HepG2 (cell line): ENCODE measurements around the gene BSN. TPM values are rescaled to one million over a fixed set of nuclear protein-coding genes. Genes with fewer than 3 reads are reported as not detected.

Experiments used
- ATAC-seq: fragments of 200-7000 bp; cut with Tn5 transposase; 3 replicates; pipeline ENCODE4 v1.9.1; 2020; ENCODE audit warnings: mild to moderate bottlenecking, moderate library complexity
- BruUV-seq: library from RNA; stranded (reverse); fragments of 400-500 nt; replicated peaks from 2 replicates; lab custom pipeline; 2021; lab: Mats Ljungman, UMichigan
- CTCF ChIA-PET: fragments of 300-600 bp; formaldehyde crosslinking; extraction: SDS; loops from one replicate; lab custom pipeline; 2021; ENCODE audit warnings: low total read pairs, inconsistent platforms, low intra/inter-chr PET ratio; lab: Yijun Ruan, JAX
- POLR2A ChIA-PET: fragments of 350-600 bp; sonication (Branson Sonifier 250); formaldehyde crosslinking; loops from one replicate; lab custom pipeline; 2020; ENCODE audit warnings: antibody characterized with exemption, inconsistent platforms; lab: Yijun Ruan, JAX
- DNase-seq: peaks from one replicate; pipeline ENCODE4 v3.0.0-alpha.2; 2015; ENCODE audit warnings: low spot score
- FAIRE-seq: peaks from 3 replicates; lab custom pipeline; 2011; peaks lifted over from hg19 to GRCh38; lab: Jason Lieb, UNC
- H2AFZ ChIP-seq: one replicate; pipeline ENCODE4 v1.6.1; 2011; ENCODE audit warnings: low read length, inconsistent platforms
- H3K27ac ChIP-seq: fragments of 300-600 bp; 3 replicates; pipeline ENCODE4 v1.8.0; 2011; ENCODE audit warnings: mixed run types, mild to moderate bottlenecking, mixed read lengths, low read length, inconsistent platforms; ENCODE audit not compliant: insufficient read depth; ENCODE audit errors: extremely low read length
- H3K27me3 ChIP-seq, 2 experiments: fragments of 200-600 bp in 1 of 2; 2 replicates in 1 of 2; 3 replicates in 1 of 2; pipeline versions ENCODE4 v1.6.0 to v1.8.0; 2011; ENCODE audit warnings: low read length in 2 of 2, mild to moderate bottlenecking in 2 of 2, moderate library complexity in 2 of 2, inconsistent platforms in 1 of 2; ENCODE audit not compliant: insufficient read depth in 2 of 2, control insufficient read depth in 1 of 2
- H3K36me3 ChIP-seq, 2 experiments: fragments of 200-600 bp in 1 of 2; replicated peaks in 1 of 2; 2 replicates in 1 of 2; 3 replicates in 1 of 2; pipeline versions ENCODE4 v1.5.1 to v1.8.0; 2011; ENCODE audit warnings: low read length in 2 of 2, inconsistent platforms in 1 of 2; ENCODE audit not compliant: insufficient read depth in 2 of 2, control insufficient read depth in 1 of 2
- H3K4me1 ChIP-seq: 2 replicates; pipeline ENCODE4 v1.5.1; 2012; ENCODE audit warnings: low read length, inconsistent platforms; ENCODE audit not compliant: insufficient read depth
- H3K4me2 ChIP-seq: 2 replicates; pipeline ENCODE4 v1.6.0; 2011; ENCODE audit warnings: low read depth, low read length, inconsistent platforms
- H3K4me3 ChIP-seq, 3 experiments: fragments of 200-600 bp in 1 of 3; sonication (generic), shearing (Covaris generic) in 1 of 3; replicated peaks in 1 of 3; 2 replicates each; pipeline ENCODE4 v1.5.1; 2011 to 2016; ENCODE audit warnings: low read length in 3 of 3, inconsistent platforms in 2 of 3, low read depth in 2 of 3, mild to moderate bottlenecking in 2 of 3, control low read depth in 1 of 3, mixed read lengths in 1 of 3; ENCODE audit not compliant: insufficient read depth in 1 of 3
- H3K79me2 ChIP-seq: one replicate; pipeline ENCODE4 v1.6.1; 2011; ENCODE audit warnings: low read length, inconsistent platforms; ENCODE audit not compliant: insufficient read depth
- H3K9ac ChIP-seq: 2 replicates; pipeline ENCODE4 v1.6.0; 2011; ENCODE audit warnings: mild to moderate bottlenecking, low read depth, low read length, inconsistent platforms; ENCODE audit not compliant: insufficient read depth
- H3K9me3 ChIP-seq: 2 replicates; pipeline ENCODE4 v1.5.1; 2012; ENCODE audit warnings: mild to moderate bottlenecking, low read length
- H4K20me1 ChIP-seq: 2 replicates; pipeline ENCODE4 v1.6.0; 2011; ENCODE audit warnings: inconsistent platforms, mild to moderate bottlenecking, low read length, moderate library complexity; ENCODE audit not compliant: insufficient read depth
- AKAP8 ChIP-seq: sonication (generic); formaldehyde crosslinking; IDR thresholded peaks from 2 replicates; pipeline ENCODE4 v1.5.1; 2020; ENCODE audit warnings: mild to moderate bottlenecking, missing genetic modification reagents
- EEA1 ChIP-seq: sonication (generic); formaldehyde crosslinking; IDR thresholded peaks from 2 replicates; pipeline ENCODE4 v1.5.1; 2020; ENCODE audit warnings: mild to moderate bottlenecking, missing genetic modification reagents, borderline replicate concordance
- HMGA1 ChIP-seq: sonication (generic); formaldehyde crosslinking; conservative IDR thresholded peaks from 2 replicates; pipeline ENCODE4 v1.4.0; 2020; ENCODE audit warnings: missing genetic modification reagents
- MAF1 ChIP-seq: sonication (generic); formaldehyde crosslinking; IDR thresholded peaks from 2 replicates; pipeline ENCODE4 v1.5.0; 2020; ENCODE audit warnings: missing genetic modification reagents, borderline replicate concordance
- MED13 ChIP-seq: sonication (generic); formaldehyde crosslinking; IDR thresholded peaks from 2 replicates; pipeline ENCODE4 v1.5.0; 2020; ENCODE audit warnings: missing genetic modification reagents
- MTA3 ChIP-seq: sonication (generic); formaldehyde crosslinking; IDR thresholded peaks from 2 replicates; pipeline ENCODE4 v1.4.0; 2020; ENCODE audit warnings: missing genetic modification reagents
- RBFOX2 ChIP-seq: fragments of 200-400 bp; formaldehyde crosslinking; IDR thresholded peaks from 2 replicates; pipeline ENCODE4 v1.6.1; 2017; ENCODE audit warnings: low read depth, mild to moderate bottlenecking, low read length
- TMF1 ChIP-seq: sonication (generic); formaldehyde crosslinking; IDR thresholded peaks from 2 replicates; pipeline ENCODE4 v1.8.1; 2022; ENCODE audit warnings: low read depth, missing genetic modification reagents
- ZNF180 ChIP-seq: sonication (generic); formaldehyde crosslinking; IDR thresholded peaks from 2 replicates; pipeline ENCODE4 v1.4.0; 2020; ENCODE audit warnings: low read depth, missing genetic modification reagents, borderline replicate concordance
- ZNF850 ChIP-seq: sonication (generic); formaldehyde crosslinking; conservative IDR thresholded peaks from 2 replicates; pipeline ENCODE4 v1.9.0; 2021; ENCODE audit warnings: mild to moderate bottlenecking, missing genetic modification reagents
- WGBS: methylation state at CpG from one replicate; pipeline ENCODE4 v1.1.6; 2017; ENCODE audit warnings: low lambda C conversion rate; 5-methylcytosine and 5-hydroxymethylcytosine counted together
- in situ Hi-C: cut with HindIII; loops from 2 replicates; pipeline ENCODE4 v1.10.0; 2017; ENCODE audit warnings: low pct_unique_long_range_greater_than_20kb; ENCODE audit not compliant: extremely low pct_ligation_motif_present
- intact Hi-C: fragments of 100-400 bp; cut with micrococcal nuclease; formaldehyde crosslinking; loops from one replicate; pipeline ENCODE4 v1.10.0; 2022; ENCODE audit not compliant: unreplicated experiment
- polyA plus RNA-seq, 8 experiments: library from polyadenylated mRNA; depleted of rRNA in 3 of 8; stranded (reverse) in 7 of 8; unstranded in 1 of 8; fragments of >200 nt; fragmentation: Illumina TruSeq in 4 of 8; extraction: Trizol in 4 of 8; gene quantifications; 2 replicates each; pipeline versions ENCODE4 v1.2.1 to v1.2.3, GENCODE V29; 2011 to 2016; ENCODE audit warnings: low read depth in 4 of 8, missing spikeins in 1 of 8, mixed read lengths in 1 of 8; ENCODE audit not compliant: insufficient read depth in 1 of 8
- total RNA-seq, 5 experiments: library from RNA; depleted of rRNA; stranded (reverse); fragments of >200 nt; fragmentation: Illumina TruSeq; extraction: Trizol; gene quantifications; 2 replicates each; pipeline ENCODE4 v1.2.3, GENCODE V29; 2016; ENCODE audit warnings: low read depth in 1 of 5
- TF ChIP-seq, protein P1 (sequence below): conservative IDR thresholded peaks from 2 replicates; pipeline ENCODE4 v1.6.1; 2018; ENCODE audit warnings: missing genetic modification reagents
- TF ChIP-seq, protein P2 (sequence below), 2 experiments: sonication (generic) in 1 of 2; formaldehyde crosslinking in 1 of 2; IDR thresholded peaks; 2 replicates each; pipeline versions ENCODE4 v1.4.0 to v1.6.1; 2018 to 2020; ENCODE audit warnings: missing genetic modification reagents in 2 of 2, borderline replicate concordance in 1 of 2, low read depth in 1 of 2, mild to moderate bottlenecking in 1 of 2, missing biosample characterization in 1 of 2
- TF ChIP-seq, protein P3 (sequence below): sonication (generic); formaldehyde crosslinking; IDR thresholded peaks from 2 replicates; pipeline ENCODE4 v1.4.0; 2020; ENCODE audit warnings: missing genetic modification reagents

The BSN gene
- total and polyA plus RNA-seq, 2 of the 13 experiments (the other 11 are each of a cell fraction or from before 2014, with no cell fraction given), result 0.42 to 0.86 TPM

DNA sequence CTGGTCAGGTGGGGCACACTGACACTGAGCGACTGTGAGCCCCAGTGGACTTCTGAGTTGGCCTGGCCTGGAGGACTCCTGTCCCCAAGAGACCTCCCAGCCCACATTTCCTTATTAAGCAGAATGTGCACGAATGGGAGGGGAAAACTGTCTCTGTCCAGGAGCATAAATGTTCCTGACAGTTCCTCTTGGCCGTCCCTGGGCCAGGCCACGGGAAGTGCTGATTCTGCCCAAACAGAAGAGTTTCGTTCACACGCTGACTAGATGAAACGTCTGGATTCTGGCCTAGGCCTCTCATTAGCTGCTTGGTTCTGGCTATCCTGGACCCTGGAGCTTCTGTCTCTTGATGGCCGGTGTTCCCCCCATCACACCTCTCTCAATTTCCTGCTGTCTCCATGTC lies 90.4 kb downstream of the BSN start:
- in situ Hi-C loops, result no loop called here
- ChIA-PET POLR2A (no interaction called here), CTCF (no interaction called here)

More for the DNA sequence above, 90.4 kb downstream of the BSN start:
- Histone ChIP-seq H3K27ac (no peak overlapping the region), H3K27me3 (no peaks in the 10 kb centered on the region), H3K9me3 (no peaks in the 10 kb centered on the region), H3K4me3 (no peak overlapping the region), H2AFZ (no peak overlapping the region), H3K79me2 (no peaks in the 10 kb centered on the region), H3K36me3 (no peaks in the 10 kb centered on the region; a peak in 2 of 5 replicates), H3K4me1 (peaks cover 26% of the 10 kb centered on the region), H4K20me1 (no peaks in the 10 kb centered on the region), H3K4me2 (no peak overlapping the region), H3K9ac (no peak overlapping the region)
- DNase-seq (no peak), FAIRE-seq (no peak), ATAC-seq (no peak)
- intact Hi-C loops, result no loop called here
- WGBS, result 93% methylated on average over 6 of the region's 8 CpGs
- TF ChIP-seq MED13 (CRISPR knock-in tag) (no peak), MTA3 (no peak), ZNF850 (CRISPR knock-in tag) (no peak), EEA1 (CRISPR knock-in tag) (no peak), RBFOX2 (no peak), AKAP8 (CRISPR knock-in tag) (no peak), MAF1 (no peak), TMF1 (CRISPR knock-in tag) (no peak), ZNF180 (CRISPR knock-in tag) (no peak), HMGA1 (CRISPR knock-in tag) (no peak)
- TF ChIP-seq, protein P1, sequence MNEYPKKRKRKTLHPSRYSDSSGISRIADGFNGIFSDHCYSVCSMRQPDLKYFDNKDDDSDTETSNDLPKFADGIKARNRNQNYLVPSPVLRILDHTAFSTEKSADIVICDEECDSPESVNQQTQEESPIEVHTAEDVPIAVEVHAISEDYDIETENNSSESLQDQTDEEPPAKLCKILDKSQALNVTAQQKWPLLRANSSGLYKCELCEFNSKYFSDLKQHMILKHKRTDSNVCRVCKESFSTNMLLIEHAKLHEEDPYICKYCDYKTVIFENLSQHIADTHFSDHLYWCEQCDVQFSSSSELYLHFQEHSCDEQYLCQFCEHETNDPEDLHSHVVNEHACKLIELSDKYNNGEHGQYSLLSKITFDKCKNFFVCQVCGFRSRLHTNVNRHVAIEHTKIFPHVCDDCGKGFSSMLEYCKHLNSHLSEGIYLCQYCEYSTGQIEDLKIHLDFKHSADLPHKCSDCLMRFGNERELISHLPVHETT (CRISPR knock-in tag), result no peak
- TF ChIP-seq, protein P2, sequence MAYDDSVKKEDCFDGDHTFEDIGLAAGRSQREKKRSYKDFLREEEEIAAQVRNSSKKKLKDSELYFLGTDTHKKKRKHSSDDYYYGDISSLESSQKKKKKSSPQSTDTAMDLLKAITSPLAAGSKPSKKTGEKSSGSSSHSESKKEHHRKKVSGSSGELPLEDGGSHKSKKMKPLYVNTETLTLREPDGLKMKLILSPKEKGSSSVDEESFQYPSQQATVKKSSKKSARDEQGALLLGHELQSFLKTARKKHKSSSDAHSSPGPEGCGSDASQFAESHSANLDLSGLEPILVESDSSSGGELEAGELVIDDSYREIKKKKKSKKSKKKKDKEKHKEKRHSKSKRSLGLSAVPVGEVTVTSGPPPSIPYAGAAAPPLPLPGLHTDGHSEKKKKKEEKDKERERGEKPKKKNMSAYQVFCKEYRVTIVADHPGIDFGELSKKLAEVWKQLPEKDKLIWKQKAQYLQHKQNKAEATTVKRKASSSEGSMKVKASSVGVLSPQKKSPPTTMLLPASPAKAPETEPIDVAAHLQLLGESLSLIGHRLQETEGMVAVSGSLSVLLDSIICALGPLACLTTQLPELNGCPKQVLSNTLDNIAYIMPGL (CRISPR knock-in tag; IDR thresholded peaks at IDR 0.05; ENCODE audit: borderline replicate concordance in 1 of 2, low read depth in 1 of 2), result no peak
- TF ChIP-seq, protein P3, sequence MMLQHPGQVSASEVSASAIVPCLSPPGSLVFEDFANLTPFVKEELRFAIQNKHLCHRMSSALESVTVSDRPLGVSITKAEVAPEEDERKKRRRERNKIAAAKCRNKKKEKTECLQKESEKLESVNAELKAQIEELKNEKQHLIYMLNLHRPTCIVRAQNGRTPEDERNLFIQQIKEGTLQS, result no peak
- no TSS peak for BruUV-seq
